Activated T-cell treated with anti-CD3 and anti-CD28 coated beads, Interleukin-2, amount 50 U/mL, for 1 hour (primary cell): ENCODE measurements around the gene CDK5RAP2.

ENCODE experiments used
- DNase-seq: peaks from one replicate; pipeline ENCODE4 v3.0.0-alpha.2; 2020

CDK5RAP2 gene

GRCh38 chr9:120377268-120378159 lies 202.5 kb downstream of the CDK5RAP2 start:
- DNase-seq: no peak

GRCh38 chr9:120376101-120376500 lies 203.9 kb downstream of the CDK5RAP2 start:
- DNase-seq: no peak

- no peak for DNase-seq
These were observed 204.7 kb downstream of the CDK5RAP2 start for GRCh38 chr9:120375316-120375715.

GRCh38 chr9:120374817-120375216 lies 205.2 kb downstream of the CDK5RAP2 start:
- no peak for DNase-seq

GRCh38 chr9:120374239-120374638 lies 205.7 kb downstream of the CDK5RAP2 start:
- no peak for DNase-seq

GRCh38 chr9:120372040-120372439 lies 207.9 kb downstream of the CDK5RAP2 start:
- DNase-seq: no peak

- DNase-seq: no peak
These were observed 210.3 kb downstream of the CDK5RAP2 start for GRCh38 chr9:120369608-120370220.

- DNase-seq: no peak
These were observed 211.2 kb downstream of the CDK5RAP2 start for GRCh38 chr9:120368799-120369198.

GRCh38 chr9:120366644-120367019 lies 213.3 kb downstream of the CDK5RAP2 start:
- DNase-seq: no peak

- DNase-seq: no peak
These were observed 214.6 kb downstream of the CDK5RAP2 start for GRCh38 chr9:120365386-120365785.

GRCh38 chr9:120363697-120364096 lies 216.3 kb downstream of the CDK5RAP2 start:
- no peak for DNase-seq

- DNase-seq: no peak
These were observed 217.5 kb downstream of the CDK5RAP2 start for GRCh38 chr9:120362446-120362845.

GRCh38 chr9:120361551-120361950 lies 218.4 kb downstream of the CDK5RAP2 start:
- DNase-seq: no peak

- no peak for DNase-seq
These were observed 219.5 kb downstream of the CDK5RAP2 start for GRCh38 chr9:120360510-120360909.

GRCh38 chr9:120360046-120360445 lies 219.9 kb downstream of the CDK5RAP2 start:
- no peak for DNase-seq

- no peak for DNase-seq
These were observed 221.1 kb downstream of the CDK5RAP2 start for GRCh38 chr9:120358877-120359276.

GRCh38 chr9:120353506-120353905 lies 226.5 kb downstream of the CDK5RAP2 start:
- no peak for DNase-seq

- no peak for DNase-seq
These were observed 228.9 kb downstream of the CDK5RAP2 start for GRCh38 chr9:120351106-120351505.

GRCh38 chr9:120350596-120350995 lies 229.4 kb downstream of the CDK5RAP2 start:
- no peak for DNase-seq

GRCh38 chr9:120348951-120349429 lies 231.0 kb downstream of the CDK5RAP2 start:
- DNase-seq: no peak

- DNase-seq: no peak
These were observed 234.6 kb downstream of the CDK5RAP2 start for GRCh38 chr9:120345379-120345778.

GRCh38 chr9:120344230-120344629 lies 235.7 kb downstream of the CDK5RAP2 start:
- DNase-seq: no peak

GRCh38 chr9:120343416-120343815 lies 236.6 kb downstream of the CDK5RAP2 start:
- DNase-seq: no peak
